ENCODE measurements around the gene ZMYND19. TPM values are rescaled to one million over a fixed set of nuclear protein-coding genes. Genes with fewer than 3 reads are reported as not detected.

Gene ZMYND19
- total and polyA plus RNA-seq, 2 donors (not counting 3 experiments of a cell fraction or from before 2014, with no cell fraction given), result 22.8 to 32.6 TPM

DNA sequence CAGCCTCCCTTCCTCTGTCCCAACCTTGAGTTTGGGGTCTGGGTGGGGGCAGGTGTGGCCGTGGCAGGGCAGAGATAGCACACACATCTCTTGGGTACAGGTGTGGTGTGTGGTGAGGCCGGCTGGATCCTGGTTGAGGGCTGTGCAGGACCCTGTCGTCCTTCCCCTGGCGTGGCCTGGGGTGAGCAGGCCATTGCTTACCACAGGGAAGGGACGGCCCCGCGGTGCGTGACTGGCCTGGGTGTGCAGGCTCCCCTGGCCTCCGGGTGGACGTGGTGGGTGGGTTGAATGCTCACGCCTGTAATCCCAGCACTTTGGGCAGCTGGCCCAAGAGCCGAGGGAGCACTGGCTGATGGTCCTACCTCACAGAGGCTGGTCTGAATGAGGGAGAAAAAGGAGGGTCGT, 16.4 kb upstream of the ZMYND19 start:
- Histone ChIP-seq H3K27ac (ENCODE audit: insufficient read depth, low read depth, low read length) (no peak overlapping the region), H3K4me1 (ENCODE audit: control insufficient read depth, extremely low read depth, insufficient read depth, low read length) (peaks cover 5% of the 10 kb centered on the region), H3K27me3 (ENCODE audit: control insufficient read depth in 2 of 2, insufficient read depth in 2 of 2, low read length in 2 of 2) (no peaks in the 10 kb centered on the region), H3K9me3 (replicated peaks; ENCODE audit: control insufficient read depth, insufficient read depth, low read length) (no peaks in the 10 kb centered on the region), H3K4me2 (ENCODE audit: insufficient read depth, low read length) (no peak overlapping the region), H2AFZ (ENCODE audit: low read depth, low read length) (no peak overlapping the region), H3K36me3 (ENCODE audit: control insufficient read depth in 2 of 2, extremely low read depth in 1 of 2, insufficient read depth in 2 of 2, low read length in 2 of 2) (no peaks in the 10 kb centered on the region), H3K9me1 (replicated peaks; ENCODE audit: control insufficient read depth, extremely low read depth, insufficient read depth, low read length) (no peaks in the 10 kb centered on the region), H3K9ac (replicated peaks; ENCODE audit: extremely low read depth, insufficient read depth, low read length) (no peak overlapping the region), H4K20me1 (replicated peaks; ENCODE audit: control insufficient read depth, extremely low read depth, insufficient read depth, low read length) (no peaks in the 10 kb centered on the region), H3K79me2 (ENCODE audit: control insufficient read depth, insufficient read depth, low read length) (no peaks in the 10 kb centered on the region), H3K4me3 (replicated peaks in 1 of 3; ENCODE audit: insufficient read depth in 1 of 3, low read depth in 1 of 3, low read length in 3 of 3) (no peak overlapping the region)
- BruUV-seq (replicated peaks), result no TSS peak
- POLR2A ChIA-PET, result no interaction called here
- dilution Hi-C loops (cut with MboI; ENCODE audit: extremely low pct_ligation_motif_present, low sequenced_read_pairs), result no loop called here
- FAIRE-seq (no peak), DNase-seq (ENCODE audit: low read depth, low spot score) (no peak)
- TF ChIP-seq, protein P1, sequence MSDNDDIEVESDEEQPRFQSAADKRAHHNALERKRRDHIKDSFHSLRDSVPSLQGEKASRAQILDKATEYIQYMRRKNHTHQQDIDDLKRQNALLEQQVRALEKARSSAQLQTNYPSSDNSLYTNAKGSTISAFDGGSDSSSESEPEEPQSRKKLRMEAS (IDR thresholded peaks at IDR 0.05; ENCODE audit: insufficient read depth, insufficient read length), result no peak
- TF ChIP-seq EZH2 (IDR thresholded peaks at IDR 0.05; ENCODE audit: borderline replicate concordance, low read depth, low read length, severe bottlenecking), result no peak
- no peak for TF ChIP-seq GATA2 (IDR thresholded peaks at IDR 0.05; ENCODE audit: insufficient read depth, insufficient read length, low read depth, low read length)
- TF ChIP-seq POLR2A (IDR thresholded peaks at IDR 0.05; ENCODE audit: low read depth, low read length), result no peak
- TF ChIP-seq POLR2AphosphoS5 (IDR thresholded peaks at IDR 0.05; ENCODE audit: insufficient read depth, low read depth, low read length), result no peak
- no peak for TF ChIP-seq MYC (IDR thresholded peaks at IDR 0.05; ENCODE audit: low read depth, low read length)
- no peak for TF ChIP-seq CTCF (IDR thresholded peaks at IDR 0.05; ENCODE audit: extremely low read depth in 1 of 2, insufficient read depth in 1 of 2, low read depth in 1 of 2, low read length in 2 of 2)
- TF ChIP-seq FOS (IDR thresholded peaks at IDR 0.05; ENCODE audit: borderline replicate concordance, insufficient read depth, low read length), result no peak
- no peak for TF ChIP-seq JUN (IDR thresholded peaks at IDR 0.05; ENCODE audit: borderline replicate concordance, insufficient read depth, insufficient read length, low read depth)
- intact Hi-C loops (cut with micrococcal nuclease), result no loop called here
- CTCF ChIA-PET, result no interaction called here
